CD4-positive, alpha-beta T cell treated with Interleukin-15 for 1 hour (primary cell): Measurements from ENCODE around the gene DLG2.

Source experiments
- DNase-seq: peaks from one replicate; pipeline ENCODE4 v3.0.0-alpha.2; 2020

The DLG2 gene

GRCh38 chr11:83941050-83941449 lies 1686.1 kb downstream of the DLG2 start:
- no peak for DNase-seq

- DNase-seq = no peak
These were observed 1689.0 kb downstream of the DLG2 start for GRCh38 chr11:83938148-83938547.

GRCh38 chr11:83933008-83933407 lies 1694.1 kb downstream of the DLG2 start:
- DNase-seq = no peak

- no peak for DNase-seq
These were observed 1699.7 kb downstream of the DLG2 start for GRCh38 chr11:83927422-83927821.

GRCh38 chr11:83924795-83925542 lies 1702.2 kb downstream of the DLG2 start:
- no peak for DNase-seq

GRCh38 chr11:83923961-83924360 lies 1703.2 kb downstream of the DLG2 start:
- no peak for DNase-seq

- no peak for DNase-seq
These were observed 1704.2 kb downstream of the DLG2 start for GRCh38 chr11:83922953-83923352.

GRCh38 chr11:83922318-83922717 lies 1704.8 kb downstream of the DLG2 start:
- no peak for DNase-seq

- DNase-seq = no peak
These were observed 1705.5 kb downstream of the DLG2 start for GRCh38 chr11:83921447-83922192.

- DNase-seq = no peak
These were observed 1708.7 kb downstream of the DLG2 start for GRCh38 chr11:83918476-83918875.

GRCh38 chr11:83914995-83915394 lies 1712.1 kb downstream of the DLG2 start:
- DNase-seq = no peak

GRCh38 chr11:83909579-83910534 lies 1717.3 kb downstream of the DLG2 start:
- DNase-seq = no peak

- DNase-seq = no peak
These were observed 1718.8 kb downstream of the DLG2 start for GRCh38 chr11:83908298-83908856.

- DNase-seq = no peak
These were observed 1731.6 kb downstream of the DLG2 start for GRCh38 chr11:83895516-83895915.

GRCh38 chr11:83881428-83881827 lies 1745.7 kb downstream of the DLG2 start:
- DNase-seq = no peak

GRCh38 chr11:83871054-83871453 lies 1756.1 kb downstream of the DLG2 start:
- no peak for DNase-seq

GRCh38 chr11:83866655-83867054 lies 1760.5 kb downstream of the DLG2 start:
- DNase-seq = no peak

GRCh38 chr11:83865636-83866461 lies 1761.3 kb downstream of the DLG2 start:
- DNase-seq = no peak

- DNase-seq = no peak
These were observed 1762.6 kb downstream of the DLG2 start for GRCh38 chr11:83864412-83865057.

GRCh38 chr11:83863272-83863671 lies 1763.9 kb downstream of the DLG2 start:
- DNase-seq = no peak

GRCh38 chr11:83862691-83863090 lies 1764.5 kb downstream of the DLG2 start:
- DNase-seq = no peak
